Endothelial cell of umbilical vein (primary cell): ENCODE results near the gene TEK. TPM values are rescaled to one million over a fixed set of nuclear protein-coding genes. Genes with fewer than 3 reads are reported as not detected.

Source experiments
- BruUV-seq: library from RNA; stranded (reverse); fragments of 400-500 nt; replicated peaks from 2 replicates; lab custom pipeline; 2021; lab: Mats Ljungman, UMichigan
- CTCF ChIA-PET: fragments of 300-600, 350-600 bp; sonication (Branson Sonifier 250); formaldehyde crosslinking; loops from one replicate; lab custom pipeline; 2021; ENCODE audit warnings: antibody characterized with exemption, inconsistent platforms; lab: Charles Lee
- POLR2A ChIA-PET: fragments of 300-600, 350-600 bp; sonication (Branson Sonifier 250); formaldehyde crosslinking; loops from one replicate; lab custom pipeline; 2021; ENCODE audit warnings: antibody characterized with exemption, inconsistent platforms; lab: Charles Lee
- DNase-seq: peaks from one replicate; pipeline ENCODE4 v3.0.0-alpha.2; 2011; ENCODE audit warnings: low read depth, low spot score
- FAIRE-seq: peaks from 2 replicates; lab custom pipeline; 2011; peaks lifted over from hg19 to GRCh38; lab: Jason Lieb, UNC
- H2AFZ ChIP-seq: 2 replicates; pipeline ENCODE4 v1.6.0; 2012; ENCODE audit warnings: low read depth, low read length, control low read depth, inconsistent platforms
- H3K27ac ChIP-seq: 2 replicates; pipeline ENCODE4 v1.5.1; 2011; ENCODE audit warnings: low read depth, mild to moderate bottlenecking, control low read depth, low read length, moderate library complexity; ENCODE audit not compliant: insufficient read depth
- H3K27me3 ChIP-seq, 2 experiments: 2 replicates each; pipeline versions ENCODE4 v1.6.0 to v1.6.1; 2011; ENCODE audit warnings: low read length in 2 of 2, mixed read lengths in 1 of 2; ENCODE audit not compliant: control insufficient read depth in 2 of 2, insufficient read depth in 2 of 2
- H3K36me3 ChIP-seq, 2 experiments: 2 replicates in 1 of 2; 3 replicates in 1 of 2; pipeline ENCODE4 v1.5.1; 2011; ENCODE audit warnings: low read length in 2 of 2, mild to moderate bottlenecking in 1 of 2, moderate library complexity in 1 of 2; ENCODE audit not compliant: control insufficient read depth in 2 of 2, insufficient read depth in 2 of 2; ENCODE audit errors: extremely low read depth in 1 of 2
- H3K4me1 ChIP-seq: 3 replicates; pipeline ENCODE4 v1.5.1; 2011; ENCODE audit warnings: mild to moderate bottlenecking, low read length; ENCODE audit not compliant: control insufficient read depth, insufficient read depth; ENCODE audit errors: extremely low read depth
- H3K4me2 ChIP-seq: 2 replicates; pipeline ENCODE4 v1.6.1; 2011; ENCODE audit warnings: low read length, control low read depth, mixed read lengths; ENCODE audit not compliant: insufficient read depth
- H3K4me3 ChIP-seq, 3 experiments: fragments of 200-600 bp in 1 of 3; sonication (generic), shearing (Covaris generic) in 1 of 3; replicated peaks in 1 of 3; 2 replicates each; pipeline ENCODE4 v1.5.1; 2011 to 2016; ENCODE audit warnings: control low read depth in 3 of 3, low read length in 3 of 3, mild to moderate bottlenecking in 2 of 3, inconsistent platforms in 1 of 3, low read depth in 1 of 3, moderate library complexity in 1 of 3; ENCODE audit not compliant: insufficient read depth in 1 of 3
- H3K79me2 ChIP-seq: 2 replicates; pipeline ENCODE4 v1.6.0; 2012; ENCODE audit warnings: low read length, inconsistent platforms; ENCODE audit not compliant: control insufficient read depth, insufficient read depth
- H3K9ac ChIP-seq: replicated peaks from 2 replicates; pipeline ENCODE3; 2011; ENCODE audit warnings: low read length, control low read depth; ENCODE audit not compliant: insufficient read depth; ENCODE audit errors: extremely low read depth
- H3K9me1 ChIP-seq: replicated peaks from 3 replicates; pipeline ENCODE4 v1.6.0; 2011; ENCODE audit warnings: mild to moderate bottlenecking, low read length; ENCODE audit not compliant: control insufficient read depth, insufficient read depth; ENCODE audit errors: extremely low read depth
- H3K9me3 ChIP-seq: replicated peaks from 2 replicates; pipeline ENCODE4 v1.5.1; 2012; ENCODE audit warnings: low read length, inconsistent platforms; ENCODE audit not compliant: control insufficient read depth, insufficient read depth
- H4K20me1 ChIP-seq: replicated peaks from 2 replicates; pipeline ENCODE3; 2011; ENCODE audit warnings: mild to moderate bottlenecking, low read length; ENCODE audit not compliant: control insufficient read depth, insufficient read depth; ENCODE audit errors: extremely low read depth
- CTCF ChIP-seq, 2 donors: IDR thresholded peaks; 1 replicate in 1 of 2; 2 replicates in 1 of 2; pipeline ENCODE4 v1.5.1; 2011; ENCODE audit warnings: low read length in 2 of 2, mild to moderate bottlenecking in 2 of 2, moderate library complexity in 2 of 2, control low read depth in 1 of 2, inconsistent platforms in 1 of 2, low read depth in 1 of 2; ENCODE audit not compliant: insufficient read depth in 1 of 2; ENCODE audit errors: extremely low read depth in 1 of 2
- EZH2 ChIP-seq: IDR thresholded peaks from 2 replicates; pipeline ENCODE4 v1.6.1; 2012; ENCODE audit warnings: borderline replicate concordance, low read depth, mild to moderate bottlenecking, moderate library complexity, low read length, inconsistent platforms; ENCODE audit not compliant: severe bottlenecking
- FOS ChIP-seq: IDR thresholded peaks from 2 replicates; pipeline ENCODE4 v1.6.1; 2011; ENCODE audit warnings: mild to moderate bottlenecking, low read length, moderate library complexity, borderline replicate concordance; ENCODE audit not compliant: insufficient read depth
- GATA2 ChIP-seq: IDR thresholded peaks from 2 replicates; pipeline ENCODE4 v1.7.0; 2011; ENCODE audit warnings: low read depth, mild to moderate bottlenecking, moderate library complexity, mixed read lengths, low read length; ENCODE audit not compliant: insufficient read length, insufficient read depth
- JUN ChIP-seq: IDR thresholded peaks from 2 replicates; pipeline ENCODE4 v1.6.1; 2011; ENCODE audit warnings: borderline replicate concordance, low read depth; ENCODE audit not compliant: insufficient read length, insufficient read depth
- MAX ChIP-seq: IDR thresholded peaks from 2 replicates; pipeline ENCODE4 v1.6.1; 2011; ENCODE audit not compliant: insufficient read depth, insufficient read length
- MYC ChIP-seq: IDR thresholded peaks from one replicate; pipeline ENCODE4 v1.6.1; 2011; ENCODE audit warnings: mild to moderate bottlenecking, low read depth, low read length
- POLR2A ChIP-seq: IDR thresholded peaks from 2 replicates; pipeline ENCODE4 v1.6.1; 2012; ENCODE audit warnings: low read depth, mild to moderate bottlenecking, control low read depth, low read length
- POLR2AphosphoS5 ChIP-seq: IDR thresholded peaks from 2 replicates; pipeline ENCODE4 v1.6.1; 2012; ENCODE audit warnings: low read depth, mild to moderate bottlenecking, control low read depth, low read length, moderate library complexity; ENCODE audit not compliant: insufficient read depth
- dilution Hi-C: fragments of 300-500 bp; cut with MboI; formaldehyde crosslinking; loops from one replicate; pipeline ENCODE4 v1.15.0; 2019; ENCODE audit warnings: low sequenced_read_pairs; ENCODE audit not compliant: extremely low pct_ligation_motif_present
- intact Hi-C: fragments of 100-400 bp; cut with micrococcal nuclease; formaldehyde crosslinking; loops from one replicate; pipeline ENCODE4 v1.10.0; 2022
- polyA plus RNA-seq, 4 experiments: library from polyadenylated mRNA; depleted of rRNA in 3 of 4; stranded (reverse) in 3 of 4; unstranded in 1 of 4; fragments of >200 nt; gene quantifications; 2 replicates each; pipeline versions ENCODE4 v1.2.1 to v1.2.3, GENCODE V29; 2011 to 2012; ENCODE audit warnings: missing spikeins in 1 of 4
- total RNA-seq: library from RNA; stranded (reverse); gene quantifications from 2 replicates; pipeline ENCODE4 v1.2.3, GENCODE V29; 2021

TEK gene
- total and polyA plus RNA-seq, 2 donors (not counting 3 experiments of a cell fraction or from before 2014, with no cell fraction given) = 26.9 to 44.1 TPM

- H2AFZ ChIP-seq = no peak overlapping the region
- ChIA-PET CTCF (interaction anchor here (1.3 kb wide), 1 partner anchor 180 kb away, joined by 3 read pairs; no protein-coding TSS in a partner anchor), POLR2A (no interaction called here)
- H3K79me2 ChIP-seq = no peaks in the 10 kb centered on the region
- H3K9ac ChIP-seq = no peak overlapping the region
- no peaks in the 10 kb centered on the region for H3K27me3 ChIP-seq
- dilution Hi-C loops (no loop called here), intact Hi-C loops (no loop called here)
- no TSS peak for BruUV-seq
- H4K20me1 ChIP-seq = no peaks in the 10 kb centered on the region
- H3K36me3 ChIP-seq = peaks cover 13 to 21% of the 10 kb centered on the region in 2 experiments
- H3K9me3 ChIP-seq = no peaks in the 10 kb centered on the region
- DNase-seq (no peak), FAIRE-seq (no peak)
- no peaks in the 10 kb centered on the region for H3K9me1 ChIP-seq
- TF ChIP-seq POLR2A (no peak), CTCF (IDR thresholded peaks at IDR 0.05; ENCODE audit: extremely low read depth in 1 of 2, insufficient read depth in 1 of 2, low read depth in 1 of 2, low read length in 2 of 2) (no peak), GATA2 (no peak), FOS (no peak), JUN (no peak), EZH2 (no peak), MYC (no peak), POLR2AphosphoS5 (no peak), MAX (no peak)
- H3K4me1 ChIP-seq = no peaks in the 10 kb centered on the region
- no peak overlapping the region for H3K4me2 ChIP-seq
- H3K4me3 ChIP-seq = no peak overlapping the region
- no peak overlapping the region for H3K27ac ChIP-seq
These were observed 101.6 kb downstream of the TEK start for GRCh38 chr9:27210588-27210987.
